NCI-H187 treated with DMSO at 0.1 percent for 48 hours (cell line): Measurements from ENCODE around the gene FZD1.

ENCODE experiments used
- DNase-seq: peaks from one replicate; lab custom pipeline; 2025; lab: John Stamatoyannopoulos, UW

FZD1 gene

GRCh38 chr7:91264046-91264923 is at the start of gene FZD1:
TSS of gene FZD1 (plus strand) at chr7:91264433. CDS start at chr7:91264881, 448 bp downstream.
- DNase-seq: peak; percentile 97

- DNase-seq: no peak
These were observed 37.8 kb upstream of the FZD1 start for GRCh38 chr7:91226411-91226810.

- DNase-seq: no peak
These were observed 35.9 kb upstream of the FZD1 start for GRCh38 chr7:91228327-91228726.

GRCh38 chr7:91228927-91229558 is 35.2 kb upstream of the FZD1 start:
- no peak for DNase-seq

GRCh38 chr7:91230100-91230499 is 34.1 kb upstream of the FZD1 start:
- no peak for DNase-seq

- no peak for DNase-seq
These were observed 33.7 kb upstream of the FZD1 start for GRCh38 chr7:91230503-91230902.

GRCh38 chr7:91233212-91233611 is 31.0 kb upstream of the FZD1 start:
- DNase-seq: no peak

DNA sequence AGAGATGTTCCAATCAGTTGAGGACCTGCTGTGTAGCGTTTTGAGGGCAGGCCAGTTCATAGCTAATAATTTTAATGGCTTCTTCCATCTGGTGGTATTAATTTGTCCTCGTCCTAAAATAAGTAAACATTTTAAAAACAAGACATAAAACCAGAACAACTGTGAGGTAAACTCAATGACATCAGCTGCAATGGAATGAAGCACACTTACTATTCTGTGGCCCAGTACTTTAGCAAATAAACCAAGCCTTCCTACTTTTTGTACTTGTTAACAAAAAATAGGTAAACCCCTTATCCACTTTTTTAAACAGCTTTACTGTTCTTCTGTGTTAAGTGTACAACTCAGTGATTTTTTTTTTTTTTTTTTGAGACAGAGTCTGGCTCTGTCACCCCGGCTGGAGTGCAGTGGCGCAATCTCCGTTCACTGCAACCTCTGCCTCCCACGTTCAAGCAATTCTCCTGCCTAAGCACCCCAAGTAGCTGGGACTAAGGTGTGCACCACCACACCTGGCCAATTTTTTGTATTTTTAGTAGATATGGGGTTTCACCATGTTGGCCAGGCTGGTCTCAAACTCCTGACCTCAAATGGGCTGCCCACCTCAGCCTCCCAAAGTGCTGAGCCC is 28.9 kb upstream of the FZD1 start:
- no peak for DNase-seq

DNA sequence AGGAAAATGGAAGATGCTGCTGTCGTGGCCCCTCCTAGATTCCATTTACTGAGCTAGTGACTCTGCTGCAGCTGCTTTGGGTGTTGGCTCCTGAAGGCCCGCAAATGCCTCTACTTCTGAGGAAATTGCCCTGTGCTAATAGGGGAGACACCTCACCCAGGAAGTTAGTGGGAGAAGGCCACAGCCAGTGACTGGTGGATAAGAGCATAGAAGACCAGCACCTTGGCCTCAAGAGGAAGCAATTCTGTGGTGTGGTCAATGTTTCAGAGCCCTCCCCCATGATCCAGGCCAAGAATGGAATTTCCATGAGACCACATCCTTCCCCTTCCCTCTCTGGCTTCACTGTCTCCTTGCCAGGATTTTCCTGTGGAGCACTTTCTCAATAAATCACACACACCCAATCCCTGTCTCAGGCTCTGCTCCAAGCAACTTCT is 25.0 kb upstream of the FZD1 start:
- no peak for DNase-seq

DNA sequence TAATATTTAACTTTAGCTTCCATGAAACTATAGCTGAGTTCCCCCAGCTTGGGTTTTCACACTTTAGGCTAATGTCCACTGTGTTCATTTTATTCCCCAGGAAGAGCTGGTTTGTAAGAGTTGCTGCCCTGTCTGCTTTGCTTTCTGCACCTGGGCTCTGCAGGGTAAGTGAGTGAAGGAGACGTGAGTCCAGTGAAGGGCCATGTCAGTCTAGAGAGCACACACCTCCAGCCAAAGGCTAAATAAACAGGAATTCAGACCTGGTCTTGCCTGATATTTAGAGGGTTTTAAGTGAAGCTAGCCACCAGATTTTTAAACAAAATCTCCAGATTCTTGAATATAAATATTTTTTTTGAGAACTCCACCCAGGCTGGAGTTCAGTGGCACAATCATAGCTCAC is 24.5 kb upstream of the FZD1 start:
- DNase-seq: no peak

- no peak for DNase-seq
These were observed 23.8 kb upstream of the FZD1 start for GRCh38 chr7:91240376-91240941.

- DNase-seq: no peak
These were observed 22.0 kb upstream of the FZD1 start for GRCh38 chr7:91242097-91242844.

DNA sequence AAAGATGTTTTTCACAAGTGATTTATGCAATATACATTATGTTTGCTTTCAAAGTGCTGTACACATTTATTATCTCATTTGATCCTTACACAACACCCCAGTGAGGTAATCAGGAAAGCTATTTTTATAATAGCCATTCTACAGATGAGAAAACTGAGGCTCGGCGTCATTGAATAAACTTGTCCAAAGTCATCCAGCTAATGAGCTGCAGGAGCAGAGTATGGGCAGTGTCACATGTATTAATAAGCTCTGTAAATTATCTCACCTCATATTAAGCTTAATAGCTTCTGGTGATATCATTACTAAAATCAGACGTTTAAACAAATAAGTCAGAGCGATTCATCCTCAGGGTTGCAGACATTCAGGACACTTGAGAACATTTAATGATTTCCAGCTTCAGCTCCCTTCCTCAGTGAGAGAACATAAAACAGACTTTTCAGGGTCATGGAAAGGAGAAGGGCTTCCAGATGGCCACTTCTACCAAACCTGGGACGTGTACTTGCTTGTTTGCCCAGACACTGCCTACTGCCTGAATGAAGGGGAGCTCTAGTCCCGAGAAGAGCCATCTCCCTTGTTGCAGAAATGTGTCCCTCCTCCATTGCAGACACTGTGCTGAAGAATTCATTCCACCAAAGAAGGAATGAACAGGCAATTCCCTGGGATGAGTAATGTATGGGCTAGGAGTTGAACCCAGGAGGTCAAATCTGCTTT is 20.5 kb upstream of the FZD1 start:
- peak; percentile 81 for DNase-seq

DNA sequence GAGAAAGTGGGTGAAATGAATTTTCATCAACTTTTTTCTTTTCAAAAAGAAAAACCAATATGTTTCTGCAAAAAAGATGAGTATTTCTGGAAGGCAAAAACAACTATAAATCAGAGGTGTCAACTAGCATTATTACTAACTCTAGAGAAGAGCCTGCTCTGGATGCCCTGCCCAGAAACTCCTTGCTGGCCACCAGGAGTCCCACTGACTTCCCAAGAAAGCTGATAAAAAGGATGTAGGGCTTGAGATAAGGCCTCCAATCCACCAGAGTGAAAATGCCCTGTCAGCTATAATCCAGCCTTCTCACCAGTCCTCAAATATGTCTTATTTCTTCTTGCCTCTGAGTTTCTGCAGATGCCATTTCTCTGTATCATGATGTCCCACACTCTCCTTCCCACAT is 16.7 kb upstream of the FZD1 start:
- no peak for DNase-seq

GRCh38 chr7:91248996-91249395 is 15.2 kb upstream of the FZD1 start:
- DNase-seq: no peak

GRCh38 chr7:91249506-91250233 is 14.6 kb upstream of the FZD1 start:
- DNase-seq: no peak

- no peak for DNase-seq
These were observed 13.5 kb upstream of the FZD1 start for GRCh38 chr7:91250706-91251105.

DNA sequence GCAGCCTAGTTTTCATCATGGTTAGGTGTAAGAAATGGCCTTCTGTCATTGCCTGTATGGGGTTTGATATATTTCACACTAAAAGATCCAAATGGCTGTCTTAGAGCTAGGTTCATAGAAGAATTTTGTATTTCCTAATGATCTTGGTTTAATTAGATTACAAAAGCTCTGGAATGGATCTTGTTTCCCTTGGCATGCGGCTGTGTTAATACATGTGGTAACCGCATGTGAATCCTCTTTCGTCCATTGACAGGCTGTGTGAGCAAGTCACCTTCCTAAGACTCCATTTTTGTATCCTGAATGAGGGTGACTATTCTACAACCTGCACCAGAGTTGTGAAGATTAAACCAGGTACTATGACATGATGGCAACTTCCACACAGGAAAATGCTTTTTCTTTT is 12.4 kb upstream of the FZD1 start:
- DNase-seq: no peak

DNA sequence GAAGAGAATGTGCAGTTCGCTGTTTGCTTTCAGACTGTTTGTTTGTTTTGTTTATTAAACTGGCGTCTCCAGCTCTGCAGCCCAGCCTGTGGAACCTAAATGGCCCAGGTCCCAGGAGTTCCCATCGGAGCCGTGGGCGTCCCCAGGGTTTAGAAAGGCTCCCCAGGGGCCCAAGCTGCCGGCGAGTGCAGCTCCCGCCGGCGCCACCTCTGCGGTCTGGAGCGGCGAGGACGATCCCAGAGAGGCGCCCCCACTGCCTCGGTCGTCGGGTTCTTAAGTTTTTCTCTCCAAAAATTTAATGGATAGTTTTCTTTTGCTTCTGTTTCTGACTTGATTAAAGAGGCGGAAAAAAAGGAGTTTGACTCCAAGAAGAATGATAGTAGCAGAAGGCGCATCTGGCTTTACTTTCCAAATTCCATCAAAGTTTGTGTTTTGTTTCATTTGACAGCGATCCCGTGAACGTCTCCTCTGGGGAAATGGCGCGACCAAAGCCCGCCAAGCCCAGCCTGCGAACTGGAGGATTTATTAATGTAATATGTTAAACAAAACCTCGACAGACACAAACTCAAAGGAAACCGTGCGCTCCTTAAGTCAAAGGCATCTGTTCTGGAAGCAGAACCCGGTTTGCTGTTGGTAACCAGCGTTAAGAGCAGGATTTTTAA is 718 bp upstream of the FZD1 start:
- DNase-seq: no peak
